ENCODE results near the gene PCDH8. TPM values are rescaled to one million over a fixed set of nuclear protein-coding genes. Genes with fewer than 3 reads are reported as not detected.

PCDH8 gene, protein sequence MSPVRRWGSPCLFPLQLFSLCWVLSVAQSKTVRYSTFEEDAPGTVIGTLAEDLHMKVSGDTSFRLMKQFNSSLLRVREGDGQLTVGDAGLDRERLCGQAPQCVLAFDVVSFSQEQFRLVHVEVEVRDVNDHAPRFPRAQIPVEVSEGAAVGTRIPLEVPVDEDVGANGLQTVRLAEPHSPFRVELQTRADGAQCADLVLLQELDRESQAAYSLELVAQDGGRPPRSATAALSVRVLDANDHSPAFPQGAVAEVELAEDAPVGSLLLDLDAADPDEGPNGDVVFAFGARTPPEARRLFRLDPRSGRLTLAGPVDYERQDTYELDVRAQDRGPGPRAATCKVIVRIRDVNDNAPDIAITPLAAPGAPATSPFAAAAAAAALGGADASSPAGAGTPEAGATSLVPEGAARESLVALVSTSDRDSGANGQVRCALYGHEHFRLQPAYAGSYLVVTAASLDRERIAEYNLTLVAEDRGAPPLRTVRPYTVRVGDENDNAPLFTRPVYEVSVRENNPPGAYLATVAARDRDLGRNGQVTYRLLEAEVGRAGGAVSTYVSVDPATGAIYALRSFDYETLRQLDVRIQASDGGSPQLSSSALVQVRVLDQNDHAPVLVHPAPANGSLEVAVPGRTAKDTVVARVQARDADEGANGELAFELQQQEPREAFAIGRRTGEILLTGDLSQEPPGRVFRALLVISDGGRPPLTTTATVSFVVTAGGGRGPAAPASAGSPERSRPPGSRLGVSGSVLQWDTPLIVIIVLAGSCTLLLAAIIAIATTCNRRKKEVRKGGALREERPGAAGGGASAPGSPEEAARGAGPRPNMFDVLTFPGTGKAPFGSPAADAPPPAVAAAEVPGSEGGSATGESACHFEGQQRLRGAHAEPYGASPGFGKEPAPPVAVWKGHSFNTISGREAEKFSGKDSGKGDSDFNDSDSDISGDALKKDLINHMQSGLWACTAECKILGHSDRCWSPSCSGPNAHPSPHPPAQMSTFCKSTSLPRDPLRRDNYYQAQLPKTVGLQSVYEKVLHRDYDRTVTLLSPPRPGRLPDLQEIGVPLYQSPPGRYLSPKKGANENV
- total RNA-seq (2022; extraction: Qiagen RNA extraction), result not detected in 5 replicates

GRCh38 chr13:52848455-52849195 is at the start of gene PCDH8:
TSS of gene PCDH8 (minus strand) at chr13:52848640. CDS start at chr13:52848436, 204 bp downstream.

Other genes starting within 250 kb of the PCDH8 start
- gene HNRNPA1L2, start 206.2 kb downstream of the PCDH8 start, total RNA-seq (2022; extraction: Qiagen RNA extraction), result 5.2 to 6.9 TPM (median 5.8 TPM) in 5 replicates
- gene SUGT1, start 195.8 kb downstream of the PCDH8 start, total RNA-seq (2022; extraction: Qiagen RNA extraction), result 39.7 to 47.3 TPM (median 40.8 TPM) in 5 replicates
- gene CNMD, start 108.8 kb downstream of the PCDH8 start, total RNA-seq (2022; extraction: Qiagen RNA extraction), result not detected in 5 replicates
- gene OLFM4, start 180.2 kb upstream of the PCDH8 start, total RNA-seq (2022; extraction: Qiagen RNA extraction), result not detected in 5 replicates